Motor neuron (in vitro differentiated cells): Measurements from ENCODE around the gene VAT1L. TPM values are rescaled to one million over a fixed set of nuclear protein-coding genes. Genes with fewer than 3 reads are reported as not detected.

Experiments used
- ATAC-seq, 8 experiments: fragments of 200-7000 bp; cut with Tn5 transposase; replicated peaks in 6 of 8; 2 replicates each; pipeline ENCODE4 v1.8.0; 2021; ENCODE audit warnings: mild to moderate bottlenecking in 8 of 8, moderate library complexity in 8 of 8
- H3K27ac ChIP-seq, 2 donors: fragments of 250-450 bp; sonication (Bioruptor Pico); 2 replicates each; pipeline ENCODE4 v1.9.0; 2021; ENCODE audit warnings: antibody characterized with exemption in 2 of 2, mild to moderate bottlenecking in 2 of 2, moderate library complexity in 1 of 2
- H3K4me1 ChIP-seq, 2 donors: fragments of 250-450 bp; sonication (Bioruptor Pico); replicated peaks in 1 of 2; 2 replicates each; pipeline ENCODE4 v1.6.1; 2021; ENCODE audit warnings: antibody characterized with exemption in 2 of 2, mild to moderate bottlenecking in 2 of 2, moderate library complexity in 1 of 2
- H3K4me3 ChIP-seq, 5 donors: fragments of 250-450 bp; sonication (Bioruptor Pico); 2 replicates each; pipeline ENCODE4 v1.9.0; 2021; ENCODE audit warnings: antibody characterized with exemption in 5 of 5, mild to moderate bottlenecking in 5 of 5, moderate library complexity in 4 of 5
- WGBS, 10 experiments: fragments of 450-650 bp; shearing (Covaris generic); methylation state at CpG; one replicate each; pipeline ENCODE4 v1.0.0; 2022; 5-methylcytosine and 5-hydroxymethylcytosine counted together
- in situ Hi-C, 9 experiments: fragments of 400-800 bp; cut with MboI; loops; one replicate each; pipeline ENCODE4 v1.15.0; 2021; ENCODE audit warnings: low sequenced_read_pairs in 9 of 9, low pct_unique_long_range_greater_than_20kb in 2 of 9; ENCODE audit not compliant: unreplicated experiment in 9 of 9
- total RNA-seq, 8 experiments: library from RNA; unstranded; fragments of 300-600 nt; gene quantifications; 2 replicates each; pipeline versions ENCODE4 v1.2.3 to v1.2.4, GENCODE V29; 2022

Gene VAT1L
- total RNA-seq: 100 to 1,000 TPM in 1 of 8 experiments, 10 to 100 TPM in 4, 1 to 10 TPM in 1, under 1 TPM in 2; 0.17 to 195 (median 16.1) TPM

GRCh38 chr16:77788181-77789084, at the start of gene VAT1L:
TSS of gene VAT1L (plus strand) at chr16:77788564. CDS start at chr16:77788683, 119 bp downstream.
- Histone ChIP-seq H3K4me3 (peak within 1 kb of the TSS; percentile 54 to 98 (median 91)), H3K4me1 (peaks cover 6 to 15% of the 10 kb centered on the region in 2 donors), H3K27ac (no peak within 1 kb of the TSS)
- 0 to 3% (median 0%) methylated on average over 2 to 11 of the region's 78 CpGs; no CpG with 5 or more reads in 5 of the 10 experiments for WGBS, 10 experiments
- in situ Hi-C loops: no loop called here
- ATAC-seq: peak; percentile 89 to 94 (median 90)

- in situ Hi-C loops: no loop called here
- Histone ChIP-seq H3K4me3 (no peak overlapping the region), H3K27ac (no peak overlapping the region), H3K4me1 (no peaks in the 10 kb centered on the region)
- 49 to 100% (median 83%) methylated on average over 1 to 8 of the region's 10 CpGs; no CpG with 5 or more reads in 1 of the 10 experiments for WGBS, 10 experiments
- peak in 3 of 8 experiments; percentile 73 to 86 (median 81) for ATAC-seq
Measured at GRCh38 chr16:77738706-77739558, 49.4 kb upstream of the VAT1L start.

GRCh38 chr16:77739559-77739892, 48.8 kb upstream of the VAT1L start:
- no peak overlapping the region for H3K4me3 ChIP-seq
- no peaks in the 10 kb centered on the region for H3K4me1 ChIP-seq
- no peak for ATAC-seq
- in situ Hi-C loops: no loop called here
- 0 to 67% (median 0%) methylated on average over 1 of the region's 1 CpG; no CpG with 5 or more reads in 7 of the 10 experiments for WGBS, 10 experiments
- H3K27ac ChIP-seq: no peak overlapping the region

GRCh38 chr16:77744141-77744540, 44.2 kb upstream of the VAT1L start:
- in situ Hi-C loops: no loop called here
- H3K4me3 ChIP-seq: no peak overlapping the region
- no peak overlapping the region for H3K27ac ChIP-seq
- ATAC-seq: peak in 1 of 8 experiments; percentile 64
- WGBS, 10 experiments: 0 to 90% (median 78%) methylated on average over 1 to 4 of the region's 4 CpGs; no CpG with 5 or more reads in 2 of the 10 experiments
- peaks cover 6 to 9% of the 10 kb centered on the region in 2 donors for H3K4me1 ChIP-seq

GRCh38 chr16:77745972-77746371, 42.4 kb upstream of the VAT1L start:
- in situ Hi-C loops: no loop called here
- ATAC-seq: no peak
- 0 to 100% (median 53%) methylated on average over 1 of the region's 1 CpG; no CpG with 5 or more reads in 4 of the 10 experiments for WGBS, 10 experiments
- Histone ChIP-seq H3K4me1 (peaks cover 6 to 9% of the 10 kb centered on the region in 2 donors), H3K4me3 (no peak overlapping the region), H3K27ac (no peak overlapping the region)

GRCh38 chr16:77748421-77749005, 39.9 kb upstream of the VAT1L start:
- Histone ChIP-seq H3K4me3 (no peak overlapping the region), H3K4me1 (peaks cover 6 to 23% of the 10 kb centered on the region in 2 donors), H3K27ac (no peak overlapping the region)
- WGBS, 10 experiments: 0 to 88% (median 54%) methylated on average over 1 to 5 of the region's 7 CpGs; no CpG with 5 or more reads in 3 of the 10 experiments
- ATAC-seq: peak in 3 of 8 experiments; percentile 27 to 67 (median 60)
- in situ Hi-C loops: no loop called here

- in situ Hi-C loops: no loop called here
- ATAC-seq: no peak
- 14 to 100% (median 43%) methylated on average over 1 of the region's 1 CpG; no CpG with 5 or more reads in 5 of the 10 experiments for WGBS, 10 experiments
- Histone ChIP-seq H3K27ac (no peak overlapping the region), H3K4me3 (no peak overlapping the region), H3K4me1 (peaks cover 6 to 23% of the 10 kb centered on the region in 2 donors)
Measured at GRCh38 chr16:77749415-77749814, 38.9 kb upstream of the VAT1L start.

- Histone ChIP-seq H3K4me3 (no peak overlapping the region), H3K27ac (no peak overlapping the region), H3K4me1 (peaks cover 0 to 12% of the 10 kb centered on the region in 2 donors)
- 29 to 93% (median 80%) methylated on average over 2 to 5 of the region's 5 CpGs; no CpG with 5 or more reads in 2 of the 10 experiments for WGBS, 10 experiments
- in situ Hi-C loops: no loop called here
- ATAC-seq: no peak
Measured at GRCh38 chr16:77758046-77758445, 30.3 kb upstream of the VAT1L start.

GRCh38 chr16:77758508-77758907, 29.9 kb upstream of the VAT1L start:
- no peak for ATAC-seq
- H3K4me1 ChIP-seq: peaks cover 0 to 8% of the 10 kb centered on the region in 2 donors
- 0 to 100% (median 60%) methylated on average over 1 to 2 of the region's 2 CpGs; no CpG with 5 or more reads in 1 of the 10 experiments for WGBS, 10 experiments
- in situ Hi-C loops: no loop called here
- H3K27ac ChIP-seq: no peak overlapping the region
- no peak overlapping the region for H3K4me3 ChIP-seq

- in situ Hi-C loops: no loop called here
- Histone ChIP-seq H3K4me1 (peaks cover 0 to 8% of the 10 kb centered on the region in 2 donors), H3K4me3 (no peak overlapping the region), H3K27ac (no peak overlapping the region)
- 13 to 100% (median 92%) methylated on average over 1 of the region's 1 CpG; no CpG with 5 or more reads in 2 of the 10 experiments for WGBS, 10 experiments
- peak in 1 of 8 experiments; percentile 39 for ATAC-seq
Measured at GRCh38 chr16:77759201-77759600, 29.2 kb upstream of the VAT1L start.

GRCh38 chr16:77759821-77760220, 28.5 kb upstream of the VAT1L start:
- Histone ChIP-seq H3K4me3 (no peak overlapping the region), H3K27ac (no peak overlapping the region), H3K4me1 (peaks cover 0 to 8% of the 10 kb centered on the region in 2 donors)
- no peak for ATAC-seq
- WGBS, 10 experiments: 17 to 80% (median 72%) methylated on average over 1 to 3 of the region's 3 CpGs; no CpG with 5 or more reads in 2 of the 10 experiments
- in situ Hi-C loops: no loop called here

- ATAC-seq: no peak
- in situ Hi-C loops: no loop called here
- no peak overlapping the region for H3K27ac ChIP-seq
- H3K4me3 ChIP-seq: no peak overlapping the region
- H3K4me1 ChIP-seq: peaks cover 0 to 8% of the 10 kb centered on the region in 2 donors
- WGBS, 10 experiments: 80 to 100% (median 100%) methylated on average over 1 of the region's 1 CpG; no CpG with 5 or more reads in 2 of the 10 experiments
Measured at GRCh38 chr16:77760800-77761199, 27.6 kb upstream of the VAT1L start.
